Lung (tissue), 12 donors: ENCODE data around the gene ZNF410. TPM values are rescaled to one million over a fixed set of nuclear protein-coding genes. Genes with fewer than 3 reads are reported as not detected.

Experiments
- ATAC-seq: fragments of 200-7000 bp; cut with Tn5 transposase; one replicate; pipeline ENCODE4 v1.9.1; 2020; ENCODE audit warnings: moderate number of reproducible peaks; ENCODE audit not compliant: insufficient read depth, low FRiP score
- DNase-seq, 3 donors: peaks; one replicate each; pipeline ENCODE4 v3.0.0-alpha.2; 2013 to 2017
- H3K27ac ChIP-seq, 2 donors: one replicate each; pipeline ENCODE4 v1.5.1; 2013; ENCODE audit warnings: mild to moderate bottlenecking in 2 of 2, moderate library complexity in 2 of 2, control low read depth in 1 of 2, inconsistent platforms in 1 of 2, low read depth in 1 of 2, low read length in 1 of 2
- H3K27me3 ChIP-seq, 3 donors: one replicate each; pipeline ENCODE4 v1.5.1; 2013; ENCODE audit warnings: low read length in 2 of 3; ENCODE audit not compliant: control insufficient read depth in 3 of 3, insufficient read depth in 3 of 3
- H3K36me3 ChIP-seq, 4 donors: one replicate each; pipeline ENCODE4 v1.5.1; 2013; ENCODE audit warnings: low read length in 4 of 4, mild to moderate bottlenecking in 1 of 4, moderate library complexity in 1 of 4; ENCODE audit not compliant: control insufficient read depth in 4 of 4, insufficient read depth in 4 of 4
- H3K4me1 ChIP-seq, 5 donors: one replicate each; pipeline ENCODE4 v1.5.1; 2013; ENCODE audit warnings: low read length in 5 of 5, mild to moderate bottlenecking in 2 of 5, moderate library complexity in 1 of 5; ENCODE audit not compliant: control insufficient read depth in 5 of 5, insufficient read depth in 5 of 5
- H3K4me3 ChIP-seq: one replicate; pipeline ENCODE4 v1.5.1; 2013; ENCODE audit warnings: mild to moderate bottlenecking, control low read depth, moderate library complexity
- H3K9ac ChIP-seq, 2 donors: one replicate each; pipeline ENCODE4 v1.5.1; 2013; ENCODE audit warnings: low read length in 2 of 2, control low read depth in 1 of 2; ENCODE audit not compliant: insufficient read depth in 1 of 2
- H3K9me3 ChIP-seq, 4 donors: one replicate each; pipeline ENCODE4 v1.5.1; 2013; ENCODE audit warnings: low read length in 3 of 4, mild to moderate bottlenecking in 1 of 4, moderate library complexity in 1 of 4; ENCODE audit not compliant: control insufficient read depth in 4 of 4, insufficient read depth in 3 of 4
- CTCF ChIP-seq: IDR thresholded peaks from 2 replicates; pipeline ENCODE4 v1.5.1; 2012; ENCODE audit warnings: mild to moderate bottlenecking; ENCODE audit errors: control extremely low read depth, extremely low read depth
- whole genome bisulfite sequencing, 2 donors: extraction: QIAGEN DNeasy Blood & Tissue Kit; methylation state at CpG; one replicate each; pipeline ENCODE4 v1.1.7; 2013; 5-methylcytosine and 5-hydroxymethylcytosine counted together
- polyA plus RNA-seq, 2 donors: library from polyadenylated mRNA; stranded (reverse); fragments of 200-250 nt; gene quantifications; one replicate each; pipeline ENCODE4 v1.2.1, GENCODE V29; 2013
- total RNA-seq, 2 donors: library from RNA; depleted of rRNA in 1 of 2; stranded (reverse); fragments of >200 nt in 1 of 2; gene quantifications; one replicate each; pipeline ENCODE4 v1.2.1, GENCODE V29; 2014 to 2021
- donor health status: control.
- donor health status: control.
- donor health status: Bipolar disorder and iron deficiency.
- donor health status: healthy.
- donor health status: DM: yes; HTN: yes; CAD: no.

ZNF410 gene
- total and polyA plus RNA-seq, 4 donors = 31.5 to 76.1 (median 35.4) TPM

DNA sequence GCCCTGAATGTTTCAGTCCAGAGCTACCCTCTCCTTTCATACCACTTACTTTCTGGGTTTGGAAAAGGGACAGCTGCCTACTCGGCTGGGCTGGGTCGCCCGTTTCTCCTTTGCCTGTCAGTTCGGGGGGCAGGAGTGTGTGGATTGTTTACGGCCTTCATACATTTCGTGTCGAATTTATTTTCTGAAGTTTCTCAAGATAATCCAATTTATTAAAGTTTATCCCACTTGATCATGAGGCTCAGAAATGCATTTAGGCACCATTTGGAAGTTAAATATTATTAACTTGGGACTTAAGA lies 608 bp downstream of the ZNF410 start:
- no peaks in the 10 kb centered on the region for H3K9me3 ChIP-seq
- peaks cover 0 to 16% (median 11%) of the 10 kb centered on the region in 5 donors for H3K4me1 ChIP-seq
- no peak for TF ChIP-seq CTCF
- peaks cover 0 to 4% (median 0%) of the 10 kb centered on the region in 4 donors for H3K36me3 ChIP-seq
- peak overlapping the region; percentile 91 to 97 for H3K27ac ChIP-seq
- no peak for ATAC-seq
- WGBS, 2 donors = 0 to 1% methylated on average over 7 of the region's 7 CpGs
- H3K27me3 ChIP-seq = no peaks in the 10 kb centered on the region
- H3K4me3 ChIP-seq = peak overlapping the region; percentile 87
- peak overlapping the region; percentile 81 to 98 for H3K9ac ChIP-seq
- no peak for DNase-seq

GRCh38 chr14:73887694-73888459 lies 1.2 kb downstream of the ZNF410 start:
- Histone ChIP-seq H3K36me3 (peaks cover 0 to 4% (median 0%) of the 10 kb centered on the region in 4 donors), H3K27me3 (no peaks in the 10 kb centered on the region), H3K4me1 (peaks cover 0 to 16% (median 11%) of the 10 kb centered on the region in 5 donors), H3K4me3 (no peak overlapping the region), H3K27ac (no peak overlapping the region), H3K9ac (peak overlapping the region; percentile 81 to 98), H3K9me3 (no peaks in the 10 kb centered on the region)
- DNase-seq = peak in 1 of 3 donors; percentile 1
- WGBS, 2 donors = 31 to 37% methylated on average over 7 of the region's 7 CpGs
- ATAC-seq = no peak
- TF ChIP-seq CTCF = no peak

DNA sequence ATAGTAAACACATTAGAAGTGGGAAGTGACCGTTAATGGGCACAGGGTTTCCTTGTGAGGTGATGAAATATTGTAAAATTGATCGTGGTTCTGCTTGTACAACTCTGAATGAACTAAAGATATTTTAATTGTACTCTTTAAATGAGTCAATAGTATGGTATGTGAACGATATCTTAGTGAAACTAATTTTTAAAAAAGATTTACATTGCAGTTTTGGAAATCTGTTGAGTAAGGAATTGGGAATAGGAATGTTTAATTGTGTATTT lies 1.7 kb downstream of the ZNF410 start:
- peaks cover 0 to 5% (median 3%) of the 10 kb centered on the region in 4 donors for H3K36me3 ChIP-seq
- peak overlapping the region in 1 of 2 donors; percentile 8 for H3K9ac ChIP-seq
- no peak for TF ChIP-seq CTCF
- H3K4me1 ChIP-seq = peaks cover 0 to 16% (median 11%) of the 10 kb centered on the region in 5 donors
- no peaks in the 10 kb centered on the region for H3K27me3 ChIP-seq
- no peaks in the 10 kb centered on the region for H3K9me3 ChIP-seq
- whole genome bisulfite sequencing, 2 donors = 25 to 31% methylated on average over 3 of the region's 3 CpGs
- H3K27ac ChIP-seq = no peak overlapping the region
- ATAC-seq (no peak), DNase-seq (no peak)
- H3K4me3 ChIP-seq = no peak overlapping the region

GRCh38 chr14:73888971-73889370 lies 2.3 kb downstream of the ZNF410 start:
- DNase-seq = no peak
- 88 to 89% methylated on average over 2 of the region's 2 CpGs for WGBS, 2 donors
- peaks cover 0 to 9% (median 7%) of the 10 kb centered on the region in 4 donors for H3K36me3 ChIP-seq
- H3K27me3 ChIP-seq = no peaks in the 10 kb centered on the region
- no peak for TF ChIP-seq CTCF
- no peaks in the 10 kb centered on the region for H3K9me3 ChIP-seq
- no peak for ATAC-seq
- H3K4me3 ChIP-seq = no peak overlapping the region
- H3K27ac ChIP-seq = no peak overlapping the region
- no peak overlapping the region for H3K9ac ChIP-seq
- H3K4me1 ChIP-seq = peaks cover 0 to 16% (median 11%) of the 10 kb centered on the region in 5 donors
